Cardiac muscle cell (in vitro differentiated cells and primary cell): ENCODE data around the gene RAB30. TPM values are rescaled to one million over a fixed set of nuclear protein-coding genes. Genes with fewer than 3 reads are reported as not detected.
A peak's percentile ranks its signal among the peaks of the same experiment; 100 is the strongest.

Source experiments
- DNase-seq, 2 donors: peaks; one replicate each; pipeline versions ENCODE4 v3.0.0 to v3.0.0-alpha.2; 2010 to 2017; ENCODE audit warnings: low read depth in 1 of 2, low spot score in 1 of 2
- H3K27ac ChIP-seq: fragments of 200-600 bp; sonication (generic); 2 replicates; pipeline ENCODE4 v1.5.1; 2016
- H3K27me3 ChIP-seq: fragments of 200-600 bp; sonication (generic); 2 replicates; pipeline ENCODE4 v1.6.0; 2016; ENCODE audit warnings: control low read depth
- H3K36me3 ChIP-seq: fragments of 200-600 bp; sonication (generic); 2 replicates; pipeline ENCODE4 v1.5.1; 2016; ENCODE audit warnings: control low read depth
- H3K4me1 ChIP-seq: fragments of 200-600 bp; sonication (generic); 2 replicates; pipeline ENCODE4 v1.8.1; 2017; ENCODE audit warnings: low read depth, mild to moderate bottlenecking, mixed run types
- H3K4me3 ChIP-seq: fragments of 200-600 bp; sonication (generic); 2 replicates; pipeline ENCODE4 v1.5.1; 2016; ENCODE audit warnings: mild to moderate bottlenecking
- H3K9me3 ChIP-seq: fragments of 200-600 bp; sonication (generic); 2 replicates; pipeline ENCODE4 v1.5.1; 2017; ENCODE audit warnings: low read depth, mild to moderate bottlenecking, control low read depth
- CTCF ChIP-seq: IDR thresholded peaks from 2 replicates; pipeline ENCODE4 v1.5.1; 2012; ENCODE audit warnings: low read depth, mild to moderate bottlenecking, low read length
- polyA plus RNA-seq: library from polyadenylated mRNA; unstranded; fragments of >200 nt; fragmentation: Nextera tagmentation; extraction: Ambion mirVana; gene quantifications from 2 replicates; pipeline ENCODE4 v1.2.1, GENCODE V29; 2016
- total RNA-seq: library from RNA; depleted of rRNA; stranded (reverse); fragments of >200 nt; gene quantifications from 2 replicates; pipeline ENCODE4 v1.2.3, GENCODE V29; 2016

The RAB30 gene
- total and polyA plus RNA-seq, 2 experiments from 2014 or later: 4.3 to 9.8 TPM

GRCh38 chr11:83097429-83098075, 25.9 kb upstream of the RAB30 start:
- Histone ChIP-seq H3K27me3 (no peaks in the 10 kb centered on the region), H3K4me1 (no peaks in the 10 kb centered on the region), H3K9me3 (no peaks in the 10 kb centered on the region), H3K27ac (no peak overlapping the region), H3K4me3 (no peak overlapping the region), H3K36me3 (no peaks in the 10 kb centered on the region)
- DNase-seq: no peak
- no peak for TF ChIP-seq CTCF

GRCh38 chr11:83093634-83094033, 21.9 kb upstream of the RAB30 start:
- no peak for TF ChIP-seq CTCF
- DNase-seq: no peak
- Histone ChIP-seq H3K27me3 (no peaks in the 10 kb centered on the region), H3K27ac (no peak overlapping the region), H3K36me3 (no peaks in the 10 kb centered on the region), H3K4me1 (no peaks in the 10 kb centered on the region), H3K4me3 (no peak overlapping the region), H3K9me3 (no peaks in the 10 kb centered on the region)

- TF ChIP-seq CTCF: no peak
- no peak for DNase-seq
- Histone ChIP-seq H3K4me3 (no peak overlapping the region), H3K4me1 (no peaks in the 10 kb centered on the region), H3K27ac (peak overlapping the region; percentile 1), H3K27me3 (no peaks in the 10 kb centered on the region), H3K9me3 (no peaks in the 10 kb centered on the region), H3K36me3 (no peaks in the 10 kb centered on the region)
Observed at GRCh38 chr11:83092488-83093384, 21.0 kb upstream of the RAB30 start.

- H3K27me3 ChIP-seq: no peaks in the 10 kb centered on the region
- H3K9me3 ChIP-seq: no peaks in the 10 kb centered on the region
- H3K36me3 ChIP-seq: no peaks in the 10 kb centered on the region
- no peak overlapping the region for H3K4me3 ChIP-seq
- no peak for DNase-seq
- no peak for TF ChIP-seq CTCF
- no peaks in the 10 kb centered on the region for H3K4me1 ChIP-seq
- H3K27ac ChIP-seq: no peak overlapping the region
Observed at GRCh38 chr11:83088965-83089364, 17.3 kb upstream of the RAB30 start.

GRCh38 chr11:83087035-83087434, 15.3 kb upstream of the RAB30 start:
- no peaks in the 10 kb centered on the region for H3K36me3 ChIP-seq
- H3K4me3 ChIP-seq: no peak overlapping the region
- peak; percentile 7 for TF ChIP-seq CTCF
- H3K27me3 ChIP-seq: no peaks in the 10 kb centered on the region
- no peaks in the 10 kb centered on the region for H3K9me3 ChIP-seq
- peak in 1 of 2 donors; percentile 6 for DNase-seq
- H3K27ac ChIP-seq: peak overlapping the region; percentile 6
- no peaks in the 10 kb centered on the region for H3K4me1 ChIP-seq
